Inflammatory macrophage (primary cell): Measurements from ENCODE around the gene PCDH12.

ENCODE experiments used
- DNase-seq, 2 donors: peaks; one replicate each; pipeline ENCODE4 v3.0.0-alpha.2; 2020 to 2022

PCDH12 gene

DNA sequence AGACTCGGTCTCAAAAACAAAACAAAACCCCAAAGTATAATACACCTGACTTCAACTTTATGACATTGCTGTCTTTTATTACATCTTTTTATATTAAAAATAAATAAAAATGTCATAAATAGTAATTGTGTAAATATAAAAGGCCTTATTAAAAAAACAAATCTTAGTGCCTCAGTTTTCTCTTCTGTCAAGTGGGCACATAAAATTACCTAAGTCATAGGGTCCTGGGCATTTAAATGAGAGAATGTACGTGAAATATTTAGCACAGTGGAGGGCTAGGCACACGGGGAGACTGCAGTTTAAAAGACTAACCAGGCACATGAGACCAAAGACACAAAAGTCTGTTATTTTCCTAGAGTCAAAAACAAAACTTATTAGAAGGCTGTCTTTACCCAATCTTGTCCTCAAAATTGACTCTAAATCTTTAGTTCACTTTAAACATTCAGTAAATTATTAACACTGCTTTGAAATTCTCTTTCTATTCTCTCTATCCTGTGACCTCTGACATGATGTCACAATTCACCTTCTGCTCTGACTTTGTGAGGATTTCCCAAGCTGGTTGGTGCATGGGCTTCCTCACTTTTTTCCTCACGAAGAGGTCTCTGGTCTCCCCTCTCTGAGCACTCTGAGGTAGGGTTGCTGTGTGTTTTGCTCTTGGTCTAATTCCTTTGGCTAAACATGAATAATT is 8.4 kb upstream of the PCDH12 start:
- DNase-seq = no peak

DNA sequence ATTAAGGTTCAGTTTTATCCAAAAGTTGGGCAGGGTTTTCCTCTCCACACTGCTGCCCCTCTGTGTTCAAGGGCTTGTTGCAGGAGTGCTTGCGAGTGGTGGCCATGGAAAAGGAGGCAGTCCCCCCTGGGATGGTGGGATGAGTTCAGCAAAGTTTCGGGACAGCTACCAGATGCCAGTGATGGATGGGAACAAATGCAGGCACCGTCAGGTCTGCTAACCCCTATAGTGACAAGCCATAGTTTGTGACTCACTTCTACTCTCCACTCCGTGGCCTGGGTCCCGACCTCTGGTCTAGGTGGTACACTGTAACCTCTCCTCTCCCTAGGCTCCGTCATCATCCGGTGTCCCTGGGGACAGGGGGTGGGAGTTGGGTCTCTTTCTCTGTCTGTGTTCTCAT is 7.1 kb upstream of the PCDH12 start:
- DNase-seq = no peak

DNA sequence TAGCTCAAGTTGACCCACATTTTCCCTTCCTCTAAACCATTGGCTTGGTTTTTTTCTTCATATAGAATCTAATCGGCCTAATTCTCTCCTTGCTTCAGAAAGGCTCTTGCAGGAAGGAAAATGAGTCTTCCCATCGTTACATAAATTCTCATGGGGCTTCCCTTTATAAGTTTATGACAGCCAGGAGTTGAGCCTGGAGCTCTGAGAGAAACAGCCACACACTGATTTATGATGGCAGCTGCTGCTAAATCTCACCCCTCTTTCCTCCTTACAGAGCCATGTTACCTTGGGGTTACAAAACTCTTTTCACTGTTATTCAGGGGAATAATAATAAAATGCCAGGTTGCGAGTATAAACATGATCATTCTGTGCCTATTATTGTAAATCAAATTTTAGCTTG is 5.7 kb upstream of the PCDH12 start:
- no peak for DNase-seq

DNA sequence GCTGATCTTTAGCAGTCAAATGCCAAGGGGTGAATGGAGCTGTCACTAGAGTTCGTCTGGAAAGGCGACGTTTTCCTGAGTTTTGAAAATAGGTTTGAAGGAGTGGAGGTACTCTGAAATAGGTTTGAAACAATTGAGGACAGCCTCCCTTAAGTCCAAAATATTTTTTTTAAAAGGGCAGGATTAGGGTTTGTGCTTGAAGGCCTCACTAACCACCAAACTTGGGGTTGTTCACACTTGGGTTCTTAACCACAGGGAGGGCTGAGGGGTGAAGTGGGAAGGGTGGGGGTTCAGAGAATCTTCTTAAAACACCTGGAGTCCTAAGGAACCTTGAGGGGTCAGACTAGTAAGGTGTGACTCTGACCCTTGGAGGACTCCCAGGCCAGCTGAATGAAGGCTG is 3.5 kb upstream of the PCDH12 start:
- DNase-seq = no peak

DNA sequence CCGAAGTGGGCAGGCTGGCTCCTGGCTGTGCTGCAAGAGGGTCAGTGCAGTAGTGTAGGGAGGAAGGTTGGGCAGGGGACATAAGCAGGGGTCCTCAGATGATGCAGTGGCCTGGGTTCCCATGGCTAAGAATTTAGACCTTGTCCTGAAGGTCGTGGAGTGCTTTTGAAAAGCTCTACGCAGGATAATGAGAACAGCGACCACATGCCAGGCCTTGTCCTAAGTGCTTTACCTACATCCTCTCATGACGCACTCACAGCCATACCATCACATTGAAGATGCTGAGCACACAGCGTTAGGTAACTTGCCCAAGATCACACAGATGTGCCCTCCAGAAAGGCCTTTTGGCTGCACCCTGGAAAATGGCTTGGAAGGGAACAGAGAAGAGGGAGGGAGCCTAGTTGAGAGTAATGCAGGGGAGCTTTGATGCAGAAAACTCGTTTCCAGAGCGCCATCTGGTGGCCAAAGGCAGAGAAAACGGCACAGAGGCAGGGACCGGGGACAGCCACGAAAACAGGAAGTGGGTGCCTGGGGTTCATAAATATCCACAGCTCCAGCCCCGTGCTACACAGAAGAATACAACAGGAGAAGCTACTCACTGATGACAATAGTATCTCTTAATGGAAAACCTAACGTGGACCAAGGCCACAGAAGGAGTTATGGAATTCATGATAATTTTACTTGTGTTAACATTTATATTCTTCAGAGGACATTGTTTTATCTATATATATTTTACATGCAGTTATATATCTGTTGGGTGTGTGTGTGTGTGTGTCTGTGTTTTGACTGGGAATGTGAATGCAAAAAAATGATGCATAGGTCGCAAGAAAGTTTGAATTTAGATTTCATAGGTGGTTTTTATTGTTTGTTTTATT is 2.7 kb upstream of the PCDH12 start:
- DNase-seq = peak; percentile 94 to 95

DNA sequence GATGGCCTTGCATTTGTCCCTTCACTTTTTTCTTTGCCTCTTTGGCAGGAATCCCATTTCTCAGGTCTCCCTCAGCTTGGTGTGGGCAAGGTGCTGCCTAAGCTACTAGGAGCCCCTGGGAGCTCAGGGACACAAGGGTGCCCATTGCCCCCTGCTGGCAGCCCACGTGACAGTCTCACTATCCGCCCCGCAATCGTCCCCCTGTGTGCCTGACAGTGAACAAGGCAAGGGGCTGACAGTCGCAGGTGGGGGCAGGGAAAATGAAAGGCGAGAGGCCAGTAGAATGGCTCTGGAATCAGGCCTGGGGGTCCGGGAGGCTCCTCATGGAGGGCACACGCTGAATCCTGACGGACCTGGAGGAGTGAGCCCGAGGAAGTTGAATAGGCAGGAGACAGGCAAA is 2.0 kb upstream of the PCDH12 start:
- DNase-seq = no peak

DNA sequence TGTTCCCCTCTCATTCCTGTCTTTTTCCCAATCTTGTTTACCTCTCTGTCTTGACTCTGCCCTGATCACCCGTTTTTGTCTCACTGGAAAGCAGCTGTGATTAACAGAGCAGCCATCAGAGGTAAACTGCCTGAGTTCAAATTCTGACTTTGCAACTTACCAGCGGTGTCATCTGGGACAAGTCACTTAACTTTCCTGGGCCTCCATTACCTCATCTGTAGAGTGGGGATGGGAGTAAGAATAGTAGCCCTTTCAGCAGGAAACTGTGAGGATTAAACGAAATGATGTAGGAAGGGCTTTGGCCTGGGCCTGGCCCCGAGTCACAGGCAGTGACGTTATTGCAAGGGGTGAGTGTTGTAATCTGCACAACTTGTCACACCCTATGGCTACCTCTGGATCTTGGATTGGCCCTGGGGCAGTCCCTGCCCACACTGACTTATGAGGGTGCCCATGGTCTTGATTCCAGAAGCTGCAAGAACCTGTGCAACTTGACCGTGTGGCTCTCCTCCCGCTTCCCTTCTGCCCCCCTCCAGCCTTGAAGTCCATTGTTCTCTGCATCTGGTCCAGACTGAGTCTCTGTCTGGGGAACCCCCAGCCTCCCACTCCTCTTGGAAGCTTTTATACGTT is 657 bp upstream of the PCDH12 start:
- DNase-seq = peak; percentile 85 to 86

DNA sequence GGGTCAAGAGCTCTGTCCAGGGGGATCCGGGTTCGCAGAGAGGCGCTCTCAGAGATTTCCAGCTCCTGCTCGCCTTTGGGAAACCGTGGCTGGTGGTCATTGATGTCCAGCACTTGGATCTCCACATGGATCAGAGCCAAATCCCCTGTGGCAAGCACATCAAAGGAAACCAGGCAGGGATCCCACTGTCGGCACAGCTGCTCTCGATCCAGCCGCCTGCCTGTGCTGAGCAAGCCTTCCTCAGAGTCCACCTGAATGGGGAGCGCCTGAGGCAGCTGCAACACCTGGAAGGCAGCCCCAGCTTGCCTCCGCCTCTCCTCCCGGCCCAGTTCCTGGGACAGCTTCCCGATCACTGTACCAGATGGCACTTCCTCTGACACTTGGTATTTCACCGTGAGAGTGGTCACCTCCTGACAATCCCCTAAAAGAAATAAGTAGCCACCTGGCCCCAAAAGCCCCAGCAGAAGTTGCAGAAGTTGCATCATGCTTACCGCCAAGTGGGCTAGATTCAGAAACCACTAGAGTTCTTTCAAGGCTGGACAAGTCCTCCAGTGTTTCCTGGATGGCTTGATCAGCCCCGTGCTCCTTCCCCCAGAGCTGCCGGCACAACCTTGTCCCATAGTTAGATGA is 520 bp downstream of the PCDH12 start:
- DNase-seq = no peak

DNA sequence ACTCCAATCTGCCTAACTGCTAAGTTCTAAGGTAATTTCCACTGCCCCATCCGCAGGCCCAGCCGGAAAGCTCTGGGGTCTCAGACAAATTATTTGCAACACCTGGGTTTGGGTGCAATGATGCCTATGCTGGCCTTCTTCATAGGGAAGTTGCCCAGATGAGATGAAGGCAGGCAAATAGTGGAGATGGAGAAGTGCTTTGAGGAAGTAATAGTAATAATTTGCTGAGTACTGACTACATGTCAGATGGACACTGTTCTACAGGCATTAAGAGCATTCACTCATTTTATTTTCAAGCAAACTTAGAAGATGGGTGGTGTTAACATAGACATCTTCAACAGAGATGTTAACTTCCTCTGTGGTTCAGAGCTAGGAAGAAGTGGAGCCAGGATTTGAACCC is 3.8 kb downstream of the PCDH12 start:
- peak; percentile 48 to 62 for DNase-seq

DNA sequence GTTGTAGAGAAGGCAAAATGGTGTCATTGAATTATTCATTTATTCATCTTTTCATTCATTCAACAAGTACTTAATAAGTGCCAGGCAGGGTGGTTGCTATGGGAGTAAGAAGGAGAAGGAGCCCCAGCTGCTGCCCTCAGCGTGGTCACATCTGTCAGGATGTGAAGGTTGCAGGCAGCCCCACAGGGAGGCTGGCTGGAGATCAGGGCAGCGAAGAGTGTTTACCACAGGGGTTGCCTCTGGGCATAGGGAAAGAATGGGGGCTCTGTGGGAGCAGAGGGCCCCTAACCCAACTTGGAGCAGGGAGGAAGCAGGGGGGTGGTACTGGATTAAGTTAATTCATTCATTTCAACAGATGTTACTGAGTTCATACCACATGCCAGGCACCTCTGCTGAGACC is 6.0 kb downstream of the PCDH12 start:
- DNase-seq = no peak

DNA sequence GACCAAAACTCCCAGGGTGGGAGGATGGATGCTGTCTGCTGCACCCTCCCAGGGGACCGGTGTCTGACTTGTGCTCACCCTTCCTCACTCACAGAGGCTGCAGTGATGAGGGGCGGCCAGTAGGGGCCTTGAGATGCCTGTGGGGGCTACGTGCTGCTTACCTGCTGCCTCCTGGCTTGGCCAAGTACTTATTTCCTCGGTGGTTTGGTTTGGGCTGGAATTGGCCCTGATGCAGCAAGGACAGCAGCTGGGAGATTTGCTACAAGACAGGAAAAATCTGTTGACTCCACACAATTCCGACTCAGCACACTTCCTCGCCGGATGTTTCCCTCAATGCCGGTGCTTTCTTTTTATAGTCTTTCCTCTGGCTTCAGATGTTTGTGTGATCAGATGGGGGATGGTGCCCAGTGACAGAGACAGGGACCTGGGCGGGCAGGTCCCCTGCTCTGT is 6.6 kb downstream of the PCDH12 start:
- no peak for DNase-seq

DNA sequence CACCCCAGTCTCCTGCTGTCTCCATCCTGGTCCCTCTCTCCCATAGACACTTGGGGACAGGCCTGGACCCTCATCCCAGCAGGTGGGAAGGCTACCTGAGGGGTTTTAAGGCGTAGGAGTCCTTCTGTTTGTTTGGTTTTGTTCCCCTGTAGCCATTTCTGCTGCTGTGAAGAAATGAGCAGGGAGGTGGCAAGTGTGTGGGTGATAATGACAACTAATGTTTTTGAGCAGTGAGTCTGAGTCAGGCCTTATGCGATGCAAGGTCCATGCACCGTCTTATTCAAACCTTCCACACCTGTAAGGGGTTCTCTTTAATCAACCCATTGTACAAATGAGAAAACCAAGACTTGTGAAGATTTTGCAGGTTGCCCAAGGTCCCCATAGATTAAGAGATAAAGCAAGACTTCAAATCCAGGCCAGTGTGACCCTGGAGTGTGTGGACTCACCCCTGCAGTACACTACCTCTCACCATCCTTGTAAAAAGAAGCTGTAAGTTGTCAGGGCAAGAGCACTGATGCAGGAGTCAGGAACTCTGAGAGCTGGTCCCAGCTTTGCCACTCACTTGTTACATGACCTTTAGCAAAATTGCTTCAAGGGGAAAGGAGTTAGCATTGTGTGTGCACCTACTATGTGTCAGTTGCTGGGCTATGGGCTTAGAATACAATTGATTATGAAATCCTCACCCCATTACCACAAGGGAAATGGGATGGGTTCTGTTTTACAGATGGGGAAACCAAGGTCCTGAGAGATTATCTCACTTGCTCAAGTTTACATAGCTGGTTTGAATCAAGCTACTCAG is 7.6 kb downstream of the PCDH12 start:
- DNase-seq = peak in 1 of 2 donors; percentile 66

DNA sequence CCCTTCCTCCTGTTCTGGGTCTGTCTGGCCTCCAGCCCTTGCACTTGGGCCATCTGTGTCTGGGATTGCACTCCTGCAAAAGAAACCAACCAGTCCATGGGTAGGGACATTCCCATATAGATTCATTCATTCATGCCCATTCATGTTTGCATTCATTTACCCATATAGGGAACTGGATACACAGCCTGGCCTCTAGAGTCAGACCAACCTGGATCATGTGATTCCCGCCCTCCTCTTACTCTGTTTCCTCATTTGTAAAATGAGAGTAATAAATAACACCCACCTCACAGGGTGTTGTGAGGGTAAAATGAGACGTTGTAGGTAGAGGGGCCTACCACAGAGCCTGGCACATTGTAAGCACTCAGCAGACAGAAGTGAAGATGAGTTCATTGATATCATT is 8.5 kb downstream of the PCDH12 start:
- peak in 1 of 2 donors; percentile 43 for DNase-seq

DNA sequence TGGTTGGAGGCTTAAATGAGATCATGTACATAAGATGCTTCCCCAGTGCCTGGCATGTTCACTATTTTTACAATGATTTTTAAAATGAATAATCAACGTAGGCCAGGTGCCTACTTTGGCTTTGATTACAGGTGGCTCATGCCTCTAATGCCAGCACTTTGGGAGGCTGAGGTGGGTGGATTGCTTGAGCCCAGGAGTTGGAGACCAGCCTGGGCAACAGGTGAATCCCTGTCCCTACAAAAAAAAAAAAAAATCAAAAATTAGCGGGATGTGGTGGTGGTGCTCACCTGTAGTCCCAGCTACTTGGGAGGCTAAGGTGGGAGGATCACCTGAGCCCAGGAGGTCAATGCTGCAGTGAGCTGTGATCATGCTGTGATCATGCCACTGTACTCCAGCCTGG is 9.2 kb downstream of the PCDH12 start:
- no peak for DNase-seq

DNA sequence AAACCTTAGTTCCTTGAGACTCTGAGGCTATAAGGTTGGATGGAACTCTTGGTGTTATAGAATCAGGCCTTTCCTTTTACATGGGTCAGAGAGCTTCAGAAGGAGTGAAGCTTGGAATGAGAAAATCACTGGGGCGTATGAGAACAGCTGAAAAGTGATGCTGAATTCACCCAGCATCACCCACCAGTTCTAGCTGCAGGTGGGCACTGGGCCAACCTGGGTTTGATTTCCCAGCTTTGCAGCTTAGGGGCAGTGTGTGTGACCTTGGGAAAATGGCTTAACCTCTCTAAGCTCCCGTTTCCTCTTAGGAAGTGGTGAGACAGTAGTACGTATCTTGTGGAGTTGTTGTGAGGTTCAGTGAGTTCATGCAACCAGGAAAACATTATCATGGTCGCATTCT is 10.7 kb downstream of the PCDH12 start:
- DNase-seq = no peak

DNA sequence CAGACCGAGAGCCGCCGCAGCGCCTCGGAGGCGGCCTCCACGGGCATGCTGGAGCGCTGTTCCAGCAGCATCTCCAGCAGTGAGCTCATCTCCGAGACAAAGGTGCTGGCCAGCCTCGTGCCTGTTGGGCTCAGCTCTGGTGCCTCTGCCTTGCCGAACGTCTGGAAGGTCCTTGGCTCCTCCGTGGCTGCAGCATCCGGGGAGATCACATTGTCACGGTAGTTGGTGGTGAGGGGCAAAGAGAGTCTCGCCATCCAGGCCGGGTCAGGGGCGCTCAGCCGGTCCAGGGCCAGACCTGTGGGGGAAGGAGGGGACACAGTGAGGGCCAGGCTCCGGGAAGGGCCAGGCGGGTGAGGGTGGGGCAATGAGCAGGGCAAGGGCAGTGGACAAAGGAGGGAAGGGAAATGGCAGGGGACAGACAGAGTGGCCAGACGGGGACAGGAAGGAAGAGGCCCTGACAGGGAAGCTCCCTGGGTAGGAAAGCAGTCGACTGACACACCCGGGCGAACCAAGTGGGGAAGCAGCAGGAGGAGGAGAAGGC is 12.4 kb downstream of the PCDH12 start:
- DNase-seq = peak; percentile 27 to 66

DNA sequence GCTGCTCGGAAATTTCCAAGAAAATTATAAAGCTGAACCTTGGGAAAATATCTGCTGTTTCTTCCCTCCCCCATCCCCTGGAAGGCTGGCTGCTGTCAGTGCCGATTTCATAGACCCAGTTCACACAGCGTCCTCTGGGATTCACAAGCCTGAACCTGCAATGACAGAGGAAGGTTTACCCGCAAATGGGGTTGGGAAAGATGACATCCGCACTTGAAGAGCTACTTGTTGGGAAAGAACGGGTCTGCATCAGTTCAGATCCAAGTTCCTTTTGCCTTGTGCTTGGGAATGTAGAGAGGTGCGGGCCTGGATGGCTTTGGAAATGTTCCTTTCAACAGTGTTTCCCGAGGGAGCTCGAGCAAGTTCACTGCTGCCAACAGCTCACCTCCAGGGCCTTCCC is 13.9 kb downstream of the PCDH12 start:
- no peak for DNase-seq

DNA sequence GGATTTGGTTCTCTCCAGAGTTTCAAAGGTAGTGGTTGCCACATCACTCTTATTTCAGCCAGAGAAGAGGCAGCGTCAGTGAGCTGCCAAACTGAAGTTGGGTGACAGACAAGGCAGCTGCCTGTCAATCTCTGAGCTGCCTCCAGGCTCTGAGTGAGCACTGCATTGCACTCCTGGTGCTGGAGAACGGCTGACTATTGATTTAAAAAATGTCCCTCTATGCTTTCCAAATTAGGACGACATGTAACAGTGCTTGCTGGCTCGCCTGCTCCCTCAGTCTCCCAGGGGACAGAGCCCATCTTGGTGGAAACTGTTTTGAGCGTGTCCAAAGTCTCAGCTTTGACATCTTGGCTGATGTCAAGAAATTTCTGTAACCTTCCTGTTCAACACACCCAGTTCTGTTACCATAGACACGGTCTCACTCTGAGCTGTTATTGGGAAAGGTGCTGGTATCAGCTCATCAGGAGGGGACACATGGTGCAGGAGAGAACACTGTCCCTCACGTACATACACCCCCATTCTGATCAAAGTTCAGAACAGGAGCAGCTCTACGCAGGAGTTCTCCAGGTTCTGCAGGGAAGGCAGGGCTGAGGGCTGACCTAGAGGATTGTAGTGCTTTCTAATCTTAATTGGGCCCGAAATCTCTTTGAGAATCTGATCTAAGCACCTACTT is 15.7 kb downstream of the PCDH12 start:
- no peak for DNase-seq

DNA sequence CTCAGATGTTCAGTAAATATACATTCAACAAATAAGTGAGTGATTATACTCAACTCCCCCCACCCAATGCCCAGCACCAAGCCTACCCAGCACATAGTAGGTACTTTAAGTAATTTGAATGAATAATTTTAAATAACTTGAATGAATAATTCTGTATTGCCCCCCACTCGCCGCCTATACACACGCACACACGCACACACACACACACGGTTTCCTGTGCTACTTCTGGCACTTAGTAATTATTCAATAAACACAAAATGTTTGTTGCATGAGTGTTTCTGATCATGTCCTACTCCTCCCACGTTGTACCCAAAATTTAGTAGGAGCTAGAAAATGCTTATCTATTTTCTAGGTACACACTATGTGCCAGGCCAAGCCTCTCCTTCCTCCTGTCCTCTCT is 16.2 kb downstream of the PCDH12 start:
- DNase-seq = no peak

DNA sequence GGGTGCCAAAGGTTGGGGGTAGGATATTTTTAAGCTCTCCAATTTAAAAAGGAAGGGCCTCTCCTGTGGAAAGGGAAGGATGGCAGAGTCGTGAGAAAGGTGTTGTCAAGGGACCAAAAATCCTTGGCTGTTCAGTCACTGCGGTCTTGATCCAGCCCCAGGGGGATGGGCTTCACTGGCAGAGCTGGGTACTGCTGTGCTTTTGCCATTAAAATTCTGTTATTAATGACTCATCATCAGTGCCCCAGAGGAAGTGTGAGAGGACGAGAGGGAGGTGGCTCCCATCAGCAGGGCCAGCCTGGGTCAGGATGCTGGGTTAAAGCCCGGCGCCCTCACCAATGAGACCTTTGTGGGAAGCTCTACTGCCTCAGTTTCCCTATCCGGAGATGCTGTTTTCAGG is 16.7 kb downstream of the PCDH12 start:
- no peak for DNase-seq

DNA sequence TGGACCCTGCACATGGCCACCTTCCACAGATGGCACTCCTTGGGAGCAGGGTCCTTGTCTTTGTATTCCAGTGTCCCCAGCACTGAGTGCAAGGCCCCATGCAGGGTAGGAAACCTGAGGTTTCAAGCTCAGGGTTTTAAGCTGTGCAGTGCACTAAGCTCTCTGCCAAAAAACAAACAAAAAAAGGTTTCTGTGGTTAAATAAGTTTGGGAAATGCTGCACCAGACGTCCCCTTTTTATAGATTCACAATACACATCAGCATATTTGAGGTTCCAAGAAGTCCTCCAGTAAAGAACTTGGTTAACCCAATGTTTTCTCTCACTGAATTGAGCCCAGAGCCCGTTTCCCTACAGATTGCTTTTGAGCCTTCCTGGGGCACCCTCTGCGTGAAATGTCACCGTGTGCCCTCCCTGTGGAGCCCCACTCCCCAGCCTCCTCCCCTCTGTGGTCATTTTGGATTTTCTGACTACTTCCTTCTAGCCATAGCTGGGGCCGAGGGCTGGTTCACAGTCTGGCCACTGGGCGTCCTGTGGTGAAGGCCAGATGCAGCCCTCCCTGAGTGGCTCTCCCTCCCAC is 17.2 kb downstream of the PCDH12 start:
- DNase-seq = peak; percentile 48 to 54
